ENCODE data around the gene TNFRSF25. TPM values are rescaled to one million over a fixed set of nuclear protein-coding genes. Genes with fewer than 3 reads are reported as not detected.

Gene TNFRSF25
- total and polyA plus RNA-seq, 9 of the 15 experiments (the other 6 are each of a cell fraction or from before 2014, with no cell fraction given) = 0.24 to 0.49 TPM; not detected in 7

- POLR2A ChIA-PET = interaction anchor here (0.6 to 3.4 kb wide), 7 partner anchors 9 to 181 kb away, joined by 3 to 21 read pairs (median 3); no protein-coding TSS in a partner anchor
- WGBS (ENCODE audit: insufficient coverage, low coverage, missing lambda C conversion rate) = 21% methylated on average over 7 of the region's 8 CpGs
- TF ChIP-seq POLR2A (conservative IDR thresholded peaks at IDR 0.05) (no peak), POLR2G (IDR thresholded peaks at IDR 0.05; ENCODE audit: low read depth, low read length) (no peak)
- no peaks in the 10 kb centered on the region for H3K79me2 ChIP-seq (ENCODE audit: control insufficient read depth, insufficient read depth, low read length)
- no peaks in the 10 kb centered on the region for H3K9me3 ChIP-seq (replicated peaks; ENCODE audit: control insufficient read depth, insufficient read depth, low read depth, low read length)
- peaks cover 18% of the 10 kb centered on the region; the same call in 1 of the 2 replicates for H4K20me1 ChIP-seq (replicated peaks; ENCODE audit: control insufficient read depth, insufficient read depth, low read length)
- no peak overlapping the region for H2AFZ ChIP-seq (ENCODE audit: low read depth, low read length)
- peaks cover 26 to 59% of the 10 kb centered on the region in 2 experiments; a peak in 4 of 5 replicates for H3K27me3 ChIP-seq (ENCODE audit: control insufficient read depth in 2 of 2, insufficient read depth in 2 of 2, low read length in 2 of 2)
- no peak overlapping the region for H3K4me2 ChIP-seq (ENCODE audit: insufficient read depth, low read length)
- no peaks in the 10 kb centered on the region for H3K36me3 ChIP-seq (ENCODE audit: control insufficient read depth, insufficient read depth, low read length)
- no peaks in the 10 kb centered on the region for H3K9me1 ChIP-seq (ENCODE audit: control insufficient read depth, insufficient read depth, low read length)
- H3K4me3 ChIP-seq = no peak overlapping the region
- peaks cover 3 to 34% of the 10 kb centered on the region in 2 experiments; a peak in 3 of 5 replicates for H3K4me1 ChIP-seq (replicated peaks in 1 of 2; ENCODE audit: control insufficient read depth in 2 of 2, insufficient read depth in 2 of 2, low read length in 2 of 2)
- CTCF ChIA-PET (ENCODE audit: low intra/inter-chr PET ratio) = no interaction called here
- no TSS peak for BruUV-seq (replicated peaks)
- in situ Hi-C loops (cut with MboI) (no loop called here), intact Hi-C loops (cut with micrococcal nuclease) (no loop called here)
- DNase-seq (ENCODE audit: extremely low read depth in 1 of 4, low spot score in 3 of 4) (no peak), ATAC-seq (no peak), FAIRE-seq (no peak)
- H3K27ac ChIP-seq (ENCODE audit: extremely low read depth, low read depth, low read length) = no peak overlapping the region
- H3K9ac ChIP-seq (ENCODE audit: insufficient read depth in 1 of 2, low read depth in 2 of 2, low read length in 2 of 2) = peak overlapping the region in 1 of 2 experiments; percentile 66; a peak in 2 of 4 replicates
These were observed 46.9 kb upstream of the TNFRSF25 start for GRCh38 chr1:6512908-6513280.

GRCh38 chr1:6512245-6512907 lies 46.4 kb upstream of the TNFRSF25 start:
- no peak overlapping the region for H3K4me3 ChIP-seq
- BruUV-seq (replicated peaks) = no TSS peak
- no peaks in the 10 kb centered on the region for H3K9me1 ChIP-seq (ENCODE audit: control insufficient read depth, insufficient read depth, low read length)
- H3K9ac ChIP-seq (ENCODE audit: insufficient read depth in 1 of 2, low read depth in 2 of 2, low read length in 2 of 2) = peak overlapping the region in 1 of 2 experiments; percentile 47; a peak in 2 of 4 replicates
- peaks cover 31 to 65% of the 10 kb centered on the region in 2 experiments; a peak in 4 of 5 replicates for H3K27me3 ChIP-seq (ENCODE audit: control insufficient read depth in 2 of 2, insufficient read depth in 2 of 2, low read length in 2 of 2)
- in situ Hi-C loops (cut with MboI) = no loop called here
- no peak overlapping the region for H2AFZ ChIP-seq (ENCODE audit: low read depth, low read length)
- peaks cover 2 to 37% of the 10 kb centered on the region in 2 experiments; a peak in 3 of 5 replicates for H3K4me1 ChIP-seq (replicated peaks in 1 of 2; ENCODE audit: control insufficient read depth in 2 of 2, insufficient read depth in 2 of 2, low read length in 2 of 2)
- DNase-seq (ENCODE audit: extremely low read depth in 1 of 4, low spot score in 3 of 4) (no peak), ATAC-seq (peak; percentile 6), FAIRE-seq (no peak)
- no peak overlapping the region for H3K4me2 ChIP-seq (ENCODE audit: insufficient read depth, low read length)
- ChIA-PET POLR2A (interaction anchor here (0.6 to 3.4 kb wide), 7 partner anchors 10 to 181 kb away, joined by 3 to 21 read pairs (median 3); no protein-coding TSS in a partner anchor), CTCF (ENCODE audit: low intra/inter-chr PET ratio) (no interaction called here)
- H4K20me1 ChIP-seq (replicated peaks; ENCODE audit: control insufficient read depth, insufficient read depth, low read length) = peaks cover 18% of the 10 kb centered on the region; the same call in 1 of the 2 replicates
- H3K9me3 ChIP-seq (replicated peaks; ENCODE audit: control insufficient read depth, insufficient read depth, low read depth, low read length) = no peaks in the 10 kb centered on the region
- no peaks in the 10 kb centered on the region for H3K36me3 ChIP-seq (ENCODE audit: control insufficient read depth, insufficient read depth, low read length)
- TF ChIP-seq IRF2 (CRISPR knock-in tag; IDR thresholded peaks at IDR 0.05) (0 out of 2 replicates have a peak, but pooled peaks have one; percentile 38), ZNF764 (CRISPR knock-in tag; IDR thresholded peaks at IDR 0.05; ENCODE audit: low read depth) (no peak), PCBP1 (IDR thresholded peaks at IDR 0.05; ENCODE audit: low read depth, low read length, poor library complexity, severe bottlenecking) (peak; percentile 44)
- no peak overlapping the region for H3K27ac ChIP-seq (ENCODE audit: extremely low read depth, low read depth, low read length)
- WGBS (ENCODE audit: insufficient coverage, low coverage, missing lambda C conversion rate) = 28% methylated on average over 19 of the region's 19 CpGs
- H3K79me2 ChIP-seq (ENCODE audit: control insufficient read depth, insufficient read depth, low read length) = no peaks in the 10 kb centered on the region
- intact Hi-C loops (cut with micrococcal nuclease) = no loop called here
